Astrocyte of the hippocampus (primary cell): Measurements from ENCODE around the gene PCIF1.
"Not testable (repeated sequence)": the region's sequence is repeated elsewhere in the genome, so short reads cannot be mapped to it uniquely, and the experiment has no call there.

Experiments used
- DNase-seq: peaks from one replicate; pipeline ENCODE4 v3.0.0; 2011; ENCODE audit warnings: low read depth, low spot score

Gene PCIF1

DNA sequence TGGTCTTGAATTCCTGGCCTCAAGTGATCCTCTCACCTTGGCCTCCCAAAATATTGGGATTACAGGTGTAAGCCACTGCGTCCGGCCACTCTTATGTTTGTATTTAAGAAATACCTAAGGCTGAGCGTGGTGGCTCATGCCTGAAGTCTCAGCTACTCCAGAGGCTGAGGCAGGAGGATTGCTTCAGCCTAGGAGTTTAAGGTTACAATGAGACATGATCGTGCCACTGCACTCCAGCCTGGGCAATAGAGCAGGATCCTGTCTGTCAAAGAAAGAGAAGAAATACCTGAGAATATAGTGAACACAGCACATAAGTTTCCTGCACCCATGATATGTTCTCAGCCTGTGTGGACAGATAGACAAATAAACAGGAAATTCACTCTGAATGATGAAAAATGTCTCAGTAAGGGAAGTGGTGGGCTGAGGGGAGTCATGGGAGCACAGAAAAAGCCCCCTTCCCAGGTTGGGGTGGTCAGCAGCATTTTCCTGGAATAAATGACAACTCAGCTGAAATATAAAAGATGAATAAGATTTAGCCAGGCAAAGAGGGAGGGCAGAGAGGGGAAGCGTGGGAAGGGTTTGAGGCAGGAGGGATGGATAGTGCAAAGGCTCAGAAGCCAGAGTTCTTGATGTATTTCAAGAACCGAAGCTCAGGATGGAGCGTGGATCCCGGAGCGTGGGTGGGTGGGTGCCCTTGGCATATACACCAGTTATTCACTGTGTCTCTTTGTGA, 60.4 kb downstream of the PCIF1 start:
- no peak for DNase-seq

DNA sequence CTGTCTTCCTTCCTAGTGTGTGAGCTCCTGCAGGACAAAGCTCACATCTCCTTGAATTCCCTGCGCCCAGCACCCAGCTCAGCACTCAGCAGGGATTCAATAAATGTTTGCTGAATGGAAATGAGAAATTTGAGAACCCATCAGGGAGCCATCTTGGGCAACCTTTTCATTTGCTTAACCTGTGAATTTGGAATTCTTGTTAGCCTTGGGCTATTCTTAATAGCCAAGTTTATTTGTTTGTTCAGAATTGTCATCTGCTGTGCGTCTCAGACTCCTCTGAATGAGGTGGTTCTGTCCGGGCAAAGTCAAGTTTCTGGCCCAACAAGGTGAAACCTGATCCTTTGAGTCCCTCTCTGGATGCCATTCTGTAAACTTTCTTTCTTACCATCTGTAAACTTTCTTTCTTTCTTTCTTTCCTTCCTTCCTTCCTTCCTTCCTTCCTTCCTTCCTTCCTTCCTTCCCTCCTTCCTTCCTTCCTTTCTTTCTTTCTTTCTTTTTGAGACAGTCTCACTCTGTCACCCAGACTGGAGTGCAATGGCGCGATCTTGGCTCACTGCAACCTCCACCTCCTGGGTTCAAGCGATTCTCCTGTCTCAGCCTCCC, 61.1 kb downstream of the PCIF1 start:
- not testable (repeated sequence) for DNase-seq

DNA sequence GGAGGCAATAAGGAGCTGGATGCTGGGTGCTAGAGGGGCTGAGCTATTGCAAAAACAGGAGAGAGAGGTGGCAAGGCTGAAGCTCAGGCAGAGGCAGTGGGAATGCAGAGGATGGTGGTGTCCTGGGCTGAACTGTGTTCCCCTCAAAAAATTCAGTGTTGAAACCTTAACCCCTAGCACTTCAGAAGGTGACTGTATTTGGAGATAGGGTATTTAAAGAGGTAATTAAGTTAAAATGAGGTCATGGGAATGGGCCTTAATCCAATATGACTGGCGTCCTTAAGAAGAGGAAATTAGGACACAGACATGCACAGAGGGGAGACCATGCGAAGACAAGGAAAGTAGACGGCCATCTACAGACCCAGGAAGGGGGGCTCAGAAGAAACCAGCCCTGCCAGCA, 62.7 kb downstream of the PCIF1 start:
- DNase-seq, result no peak
